OCI-LY1 (cell line): ENCODE measurements around the gene CXCL12.

Source experiments
- CTCF ChIP-seq: fragments of 200-600 bp; sonication (generic), shearing (Covaris generic); IDR thresholded peaks from 2 replicates; pipeline ENCODE4 v1.5.1; 2017; ENCODE audit warnings: mild to moderate bottlenecking, antibody characterized with exemption, low read length, moderate library complexity, mixed read lengths
- EZH2 ChIP-seq: fragments of 200-600 bp; sonication (generic), shearing (Covaris generic); IDR thresholded peaks from 2 replicates; pipeline ENCODE4 v1.8.0; 2017; ENCODE audit warnings: borderline replicate concordance, mixed run types, mild to moderate bottlenecking, antibody characterized with exemption, low read length, moderate library complexity, mixed read lengths

GRCh38 chr10:44389556-44389955 is 4.7 kb upstream of the CXCL12 start:
- TF ChIP-seq CTCF = no peak
- TF ChIP-seq EZH2 = no peak
